ENCODE results near the gene EDRF1. TPM values are rescaled to one million over a fixed set of nuclear protein-coding genes. Genes with fewer than 3 reads are reported as not detected.

The EDRF1 gene
- total and polyA plus RNA-seq, 2 of the 8 experiments (the other 6 are each of a cell fraction or from before 2014, with no cell fraction given) = 19.9 to 37.8 TPM

DNA sequence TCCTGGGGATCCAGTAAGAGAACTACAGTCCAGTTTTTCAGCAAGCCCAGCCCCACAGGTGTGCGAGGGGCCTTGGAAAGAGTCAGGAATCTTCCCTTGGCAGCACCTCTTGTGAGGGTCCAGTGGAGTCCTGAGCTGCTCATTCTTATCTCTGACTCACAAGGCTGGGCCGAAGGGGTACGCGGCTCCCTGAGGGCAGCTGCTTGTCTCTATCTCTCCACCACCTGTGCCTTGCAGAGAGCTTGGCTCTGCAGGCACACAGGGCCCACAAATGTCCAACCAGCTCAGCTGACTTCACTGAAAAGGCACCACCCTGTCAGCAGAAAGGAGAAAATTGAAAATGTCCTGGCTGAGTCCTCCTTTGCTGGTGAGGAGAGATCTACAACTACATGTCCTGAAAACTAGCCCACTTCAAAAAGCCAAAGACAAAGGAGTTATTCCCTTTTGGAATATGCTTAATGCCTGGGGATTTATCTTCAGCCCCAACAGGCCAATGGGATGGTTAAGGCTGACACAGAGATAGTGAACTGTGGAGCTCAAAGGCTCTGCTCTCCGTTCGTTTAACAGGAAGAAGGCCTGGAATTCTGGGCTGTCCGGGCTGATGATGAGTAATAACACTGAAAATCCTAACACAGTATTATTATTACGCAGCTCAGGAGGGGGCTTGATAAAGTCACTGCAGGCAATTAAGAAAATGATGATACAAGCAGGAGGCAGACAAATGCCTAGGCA is 80.1 kb downstream of the EDRF1 start:
- Histone ChIP-seq H4K20me1 (replicated peaks in 1 of 2; ENCODE audit: control insufficient read depth in 1 of 2, insufficient read depth in 2 of 2, low read length in 2 of 2) (peaks cover 2% of the 10 kb centered on the region in 2 experiments), H3K23me2 (ENCODE audit: low read depth, low read length) (no peaks in the 10 kb centered on the region), H2BK20ac (ENCODE audit: low read length) (no peak overlapping the region), H2BK12ac (ENCODE audit: low read depth, low read length) (no peak overlapping the region), H2BK120ac (replicated peaks; ENCODE audit: low read depth, low read length) (no peak overlapping the region), H3K18ac (ENCODE audit: extremely low read depth, low read length) (no peak overlapping the region), H4K91ac (replicated peaks; ENCODE audit: insufficient read length, low read length) (no peak overlapping the region), H3K4ac (replicated peaks; ENCODE audit: insufficient read length, low read depth, low read length) (no peak overlapping the region), H4K5ac (ENCODE audit: insufficient read length, low read depth, low read length) (no peak overlapping the region), H3K4me3 (ENCODE audit: extremely low read depth in 1 of 4, insufficient read depth in 2 of 4, low read depth in 3 of 4, low read length in 4 of 4) (no peak overlapping the region), H3K27ac (ENCODE audit: low read depth, low read length) (no peak overlapping the region), H3K56ac (replicated peaks; ENCODE audit: insufficient read length, low read depth, low read length) (no peak overlapping the region), H3K79me1 (ENCODE audit: low read depth, low read length) (no peaks in the 10 kb centered on the region), H3K9ac (replicated peaks in 1 of 4; ENCODE audit: extremely low read depth in 1 of 4, low read depth in 3 of 4, low read length in 3 of 4) (no peak overlapping the region), H3K36me3 (ENCODE audit: control insufficient read depth in 2 of 4, insufficient read depth in 4 of 4, low read length in 3 of 4) (peaks cover 0 to 18% (median under 1%) of the 10 kb centered on the region in 4 experiments; a peak in 5 of 8 replicates), H3K27me3 (replicated peaks in 1 of 4; ENCODE audit: control insufficient read depth in 3 of 4, extremely low read depth in 1 of 4, insufficient read depth in 3 of 4, low read length in 3 of 4) (no peaks in the 10 kb centered on the region), H3K4me1 (replicated peaks in 1 of 4; ENCODE audit: control insufficient read depth in 3 of 4, insufficient read depth in 4 of 4, low read length in 3 of 4) (peaks cover 0 to 5% (median 0%) of the 10 kb centered on the region in 4 experiments; a peak in 1 of 7 replicates), H2AFZ (ENCODE audit: low read length) (no peak overlapping the region), H3K79me2 (ENCODE audit: control insufficient read depth in 1 of 2, insufficient read depth in 2 of 2, low read length in 2 of 2) (no peaks in the 10 kb centered on the region), H2BK5ac (ENCODE audit: low read depth, low read length) (no peak overlapping the region), H4K8ac (ENCODE audit: extremely low read depth, insufficient read depth, low read length) (no peak overlapping the region), H3K14ac (ENCODE audit: insufficient read length) (no peak overlapping the region), H2BK15ac (ENCODE audit: low read length) (no peak overlapping the region), H2AK5ac (ENCODE audit: low read depth, low read length) (no peak overlapping the region), H3K23ac (ENCODE audit: insufficient read length) (no peak overlapping the region), H3K4me2 (ENCODE audit: insufficient read depth in 1 of 2, low read depth in 2 of 2, low read length in 2 of 2) (no peak overlapping the region), H3K9me3 (ENCODE audit: insufficient read depth in 2 of 2, low read depth in 1 of 2, low read length in 1 of 2) (no peaks in the 10 kb centered on the region)
- no peak for FAIRE-seq
- DNase-seq (ENCODE audit: low read depth in 1 of 2, low spot score in 2 of 2) = no peak
- POLR2A ChIA-PET (ENCODE audit: partially characterized antibody) = no interaction called here
- CTCF ChIA-PET (ENCODE audit: partially characterized antibody) = no interaction called here
- 94% methylated on average over 8 of the region's 8 CpGs; no CpG with 5 or more reads in 1 of the 2 experiments for WGBS, 2 experiments (ENCODE audit: extremely low coverage in 1 of 2, insufficient coverage in 1 of 2, insufficient read length in 1 of 2, insufficient replicate concordance in 2 of 2, low coverage in 1 of 2, low lambda C conversion rate in 2 of 2, missing lambda C conversion rate in 1 of 2)
- TF ChIP-seq JUND (IDR thresholded peaks at IDR 0.05; ENCODE audit: low read length) (no peak), HDAC6 (IDR thresholded peaks at IDR 0.05; ENCODE audit: low read depth, low read length) (no peak), RNF2 (IDR thresholded peaks at IDR 0.05; ENCODE audit: borderline replicate concordance, low read depth, low read length, missing control alignments, poor library complexity, severe bottlenecking) (no peak), SRF (IDR thresholded peaks at IDR 0.05; ENCODE audit: low read depth, low read length) (no peak), EP300 (IDR thresholded peaks at IDR 0.05; ENCODE audit: borderline replicate concordance in 1 of 2, low read depth in 2 of 2, low read length in 2 of 2) (no peak), SP4 (IDR thresholded peaks at IDR 0.05; ENCODE audit: low read length) (no peak)
